SK-N-SH (cell line): ENCODE measurements around the gene ZNF143. TPM values are rescaled to one million over a fixed set of nuclear protein-coding genes. Genes with fewer than 3 reads are reported as not detected.

Experiments
- CTCF ChIA-PET: fragments of 300-600, 350-600 bp; formaldehyde crosslinking; extraction: SDS; loops from one replicate; lab custom pipeline; 2021; lab: Yijun Ruan, JAX
- POLR2A ChIA-PET: fragments of 350-600 bp; sonication (Branson Sonifier 250); formaldehyde crosslinking; extraction: SDS; loops from one replicate; lab custom pipeline; 2020; ENCODE audit warnings: antibody characterized with exemption, inconsistent platforms; lab: Yijun Ruan, JAX
- DNase-seq: peaks from one replicate; pipeline ENCODE4 v3.0.0; 2012
- H2AFZ ChIP-seq: fragments of 200-600 bp; sonication (generic); 2 replicates; pipeline ENCODE4 v1.8.1; 2016; ENCODE audit warnings: antibody characterized with exemption, mild to moderate bottlenecking, low read depth
- H3F3A ChIP-seq: fragments of 200-600 bp; sonication (generic); replicated peaks from 2 replicates; pipeline ENCODE3; 2016; ENCODE audit warnings: antibody characterized with exemption, mild to moderate bottlenecking; ENCODE audit not compliant: insufficient read depth
- H3K27ac ChIP-seq, 2 experiments: fragments of 200-500 bp in 1 of 2; fragments of 200-600 bp in 1 of 2; sonication (Bioruptor generic) in 1 of 2; sonication (generic), shearing (Covaris generic) in 1 of 2; 2 replicates each; pipeline versions ENCODE4 v1.5.1 to v1.6.1; 2014 to 2016; ENCODE audit warnings: low read depth in 2 of 2, inconsistent platforms in 1 of 2, low read length in 1 of 2, mild to moderate bottlenecking in 1 of 2, mixed read lengths in 1 of 2
- H3K27me3 ChIP-seq: fragments of 200-600 bp; sonication (generic), shearing (Covaris generic); 2 replicates; pipeline ENCODE4 v1.6.1; 2016; ENCODE audit warnings: mixed run types; ENCODE audit not compliant: insufficient read depth
- H3K36me3 ChIP-seq, 2 experiments: fragments of 200-500 bp in 1 of 2; fragments of 200-600 bp in 1 of 2; sonication (Bioruptor generic) in 1 of 2; sonication (generic) in 1 of 2; replicated peaks in 1 of 2; 2 replicates each; pipeline versions ENCODE3 to v1.5.1; 2014 to 2016; ENCODE audit warnings: low read length in 1 of 2, mild to moderate bottlenecking in 1 of 2; ENCODE audit not compliant: insufficient read depth in 2 of 2, control insufficient read depth in 1 of 2
- H3K4me1 ChIP-seq, 2 experiments: fragments of 200-500 bp in 1 of 2; fragments of 200-600 bp in 1 of 2; sonication (Bioruptor generic) in 1 of 2; sonication (generic), shearing (Covaris generic) in 1 of 2; 2 replicates each; pipeline versions ENCODE4 v1.5.1 to v1.6.1; 2014 to 2016; ENCODE audit warnings: low read depth in 1 of 2, low read length in 1 of 2, mixed run types in 1 of 2; ENCODE audit not compliant: insufficient read depth in 2 of 2, control insufficient read depth in 1 of 2
- H3K4me2 ChIP-seq: fragments of 200-600 bp; sonication (generic), shearing (Covaris generic); 2 replicates; pipeline ENCODE4 v1.6.1; 2017; ENCODE audit warnings: mixed run types
- H3K4me3 ChIP-seq, 2 experiments: fragments of 200-500 bp in 1 of 2; fragments of 200-600 bp in 1 of 2; sonication (Bioruptor generic) in 1 of 2; sonication (generic), shearing (Covaris generic) in 1 of 2; 2 replicates each; pipeline versions ENCODE4 v1.5.1 to v1.8.1; 2014 to 2016; ENCODE audit warnings: low read depth in 2 of 2, inconsistent platforms in 1 of 2, low read length in 1 of 2, mild to moderate bottlenecking in 1 of 2, mixed read lengths in 1 of 2, moderate library complexity in 1 of 2
- H3K79me2 ChIP-seq: fragments of 200-600 bp; sonication (generic); 2 replicates; pipeline ENCODE4 v1.8.1; 2017; ENCODE audit warnings: mild to moderate bottlenecking; ENCODE audit not compliant: insufficient read depth
- H3K9ac ChIP-seq: fragments of 200-600 bp; sonication (generic); 2 replicates; pipeline ENCODE4 v1.6.1; 2017; ENCODE audit warnings: mixed run types
- H3K9me2 ChIP-seq: fragments of 200-600 bp; sonication (generic); 2 replicates; pipeline ENCODE4 v1.6.1; 2017; ENCODE audit warnings: mixed run types
- H3K9me3 ChIP-seq: fragments of 200-600 bp; sonication (generic); 2 replicates; pipeline ENCODE4 v1.6.1; 2017; ENCODE audit warnings: mixed run types, mild to moderate bottlenecking, moderate library complexity
- H4K20me1 ChIP-seq: fragments of 200-600 bp; sonication (generic); 2 replicates; pipeline ENCODE4 v1.6.1; 2017; ENCODE audit warnings: mild to moderate bottlenecking, mixed run types; ENCODE audit not compliant: insufficient read depth
- CHD2 ChIP-seq: fragments of 150-350 bp; IDR thresholded peaks from 2 replicates; pipeline ENCODE4 v1.6.1; 2018; ENCODE audit warnings: low read length; ENCODE audit not compliant: partially characterized antibody
- ELF1 ChIP-seq: IDR thresholded peaks from 2 replicates; pipeline ENCODE4 v1.4.0; 2012
- EP300 ChIP-seq, 2 experiments: IDR thresholded peaks; 2 replicates each; pipeline versions ENCODE4 v1.4.0 to v1.6.1; 2012; ENCODE audit warnings: borderline replicate concordance in 1 of 2, low read depth in 1 of 2, low read length in 1 of 2
- EZH2phosphoT487 ChIP-seq: fragments of 200-600 bp; sonication (generic); IDR thresholded peaks from 2 replicates; pipeline ENCODE4 v1.6.1; 2017; ENCODE audit warnings: low read depth, mixed run types, mild to moderate bottlenecking, antibody characterized with exemption, moderate library complexity, borderline replicate concordance
- FOSL2 ChIP-seq: IDR thresholded peaks from 2 replicates; pipeline ENCODE4 v1.4.0; 2012; ENCODE audit warnings: low read depth, mild to moderate bottlenecking, moderate library complexity, borderline replicate concordance
- FOXJ3 ChIP-seq: sonication (generic); formaldehyde crosslinking; IDR thresholded peaks from 2 replicates; pipeline ENCODE4 v1.5.1; 2020; ENCODE audit warnings: mild to moderate bottlenecking, missing genetic modification reagents
- GABPA ChIP-seq: IDR thresholded peaks from 2 replicates; pipeline ENCODE4 v1.4.0; 2012; ENCODE audit warnings: low read depth, mild to moderate bottlenecking
- GATA2 ChIP-seq: sonication (generic); formaldehyde crosslinking; IDR thresholded peaks from 2 replicates; pipeline ENCODE4 v1.5.0; 2020; ENCODE audit warnings: mild to moderate bottlenecking, missing genetic modification reagents
- NFIC ChIP-seq: IDR thresholded peaks from 2 replicates; pipeline ENCODE4 v1.4.0; 2012; ENCODE audit warnings: borderline replicate concordance
- NRF1 ChIP-seq: IDR thresholded peaks from 2 replicates; pipeline ENCODE4 v1.6.1; 2012; ENCODE audit warnings: low read depth, mild to moderate bottlenecking, low read length
- POLR2AphosphoS5 ChIP-seq: IDR thresholded peaks from 2 replicates; pipeline ENCODE4 v1.6.1; 2012; ENCODE audit warnings: low read depth, low read length
- RAD21 ChIP-seq: IDR thresholded peaks from 2 replicates; pipeline ENCODE4 v1.6.1; 2012; ENCODE audit warnings: mild to moderate bottlenecking, low read length
- RCOR1 ChIP-seq: fragments of 150-350 bp; IDR thresholded peaks from 2 replicates; pipeline ENCODE4 v1.6.1; 2017; ENCODE audit warnings: antibody characterized with exemption, low read length
- RFX5 ChIP-seq: IDR thresholded peaks from 2 replicates; pipeline ENCODE4 v1.6.1; 2012; ENCODE audit warnings: mild to moderate bottlenecking, improper control_type of control experiment, low read length
- RXRA ChIP-seq: IDR thresholded peaks from 2 replicates; pipeline ENCODE4 v1.4.0; 2012; ENCODE audit warnings: low read depth, mild to moderate bottlenecking, borderline replicate concordance
- SIN3A ChIP-seq: IDR thresholded peaks from 2 replicates; pipeline ENCODE4 v1.6.1; 2012; ENCODE audit warnings: low read depth, mild to moderate bottlenecking, low read length, moderate library complexity, borderline replicate concordance
- SMC3 ChIP-seq: IDR thresholded peaks from 2 replicates; pipeline ENCODE4 v1.6.1; 2012; ENCODE audit warnings: low read depth, low read length, improper control_type of control experiment
- TAF1 ChIP-seq: IDR thresholded peaks from 2 replicates; pipeline ENCODE4 v1.6.1; 2012; ENCODE audit warnings: low read depth, mild to moderate bottlenecking, low read length, moderate library complexity, borderline replicate concordance
- YY1 ChIP-seq: IDR thresholded peaks from 2 replicates; pipeline ENCODE4 v1.4.0; 2012; ENCODE audit warnings: low read depth, mild to moderate bottlenecking
- ZBTB33 ChIP-seq: IDR thresholded peaks from 2 replicates; pipeline ENCODE4 v1.4.0; 2012; ENCODE audit warnings: low read depth, borderline replicate concordance
- WGBS: methylation state at CpG from one replicate; pipeline ENCODE4 v1.1.6; 2017; ENCODE audit warnings: low lambda C conversion rate; 5-methylcytosine and 5-hydroxymethylcytosine counted together
- polyA plus RNA-seq, 3 experiments: library from polyadenylated mRNA; depleted of rRNA; stranded (reverse); fragments of >200 nt; gene quantifications; 2 replicates each; pipeline ENCODE4 v1.2.3, GENCODE V29; 2012
- TF ChIP-seq, protein P1 (sequence below): IDR thresholded peaks from 2 replicates; pipeline ENCODE4 v1.4.0; 2012; ENCODE audit warnings: low read depth
- TF ChIP-seq, protein P2 (sequence below): IDR thresholded peaks from 2 replicates; pipeline ENCODE4 v1.4.0; 2012; ENCODE audit warnings: low read depth, borderline replicate concordance

Gene ZNF143
- polyA plus RNA-seq, 1 of the 3 experiments (the other 2 are of a cell fraction) = 11.3 TPM

- no peaks in the 10 kb centered on the region for H4K20me1 ChIP-seq
- no peak overlapping the region for H3K27ac ChIP-seq
- no peaks in the 10 kb centered on the region for H3K9me3 ChIP-seq
- peaks cover 27% of the 10 kb centered on the region for H3F3A ChIP-seq
- H3K27me3 ChIP-seq = no peaks in the 10 kb centered on the region
- TF ChIP-seq YY1 (no peak), GATA2 (CRISPR knock-in tag) (no peak), RCOR1 (no peak), FOSL2 (no peak), GABPA (no peak), SIN3A (no peak)
- TF ChIP-seq, protein P1, sequence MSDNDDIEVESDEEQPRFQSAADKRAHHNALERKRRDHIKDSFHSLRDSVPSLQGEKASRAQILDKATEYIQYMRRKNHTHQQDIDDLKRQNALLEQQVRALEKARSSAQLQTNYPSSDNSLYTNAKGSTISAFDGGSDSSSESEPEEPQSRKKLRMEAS = no peak
- TF ChIP-seq, protein P2, sequence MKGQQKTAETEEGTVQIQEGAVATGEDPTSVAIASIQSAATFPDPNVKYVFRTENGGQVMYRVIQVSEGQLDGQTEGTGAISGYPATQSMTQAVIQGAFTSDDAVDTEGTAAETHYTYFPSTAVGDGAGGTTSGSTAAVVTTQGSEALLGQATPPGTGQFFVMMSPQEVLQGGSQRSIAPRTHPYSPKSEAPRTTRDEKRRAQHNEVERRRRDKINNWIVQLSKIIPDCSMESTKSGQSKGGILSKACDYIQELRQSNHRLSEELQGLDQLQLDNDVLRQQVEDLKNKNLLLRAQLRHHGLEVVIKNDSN = no peak
- no peak overlapping the region for H3K9ac ChIP-seq
- H3K36me3 ChIP-seq = peaks cover 0 to 3% of the 10 kb centered on the region in 2 experiments
- peaks cover 7 to 29% of the 10 kb centered on the region in 2 experiments; a peak in 3 of 4 replicates for H3K4me1 ChIP-seq
- H3K79me2 ChIP-seq = no peaks in the 10 kb centered on the region
- no peak overlapping the region for H3K4me3 ChIP-seq
- H3K4me2 ChIP-seq = no peak overlapping the region
- no peak for DNase-seq
- CTCF ChIA-PET = interaction anchor here (1.1 kb wide), 1 partner anchor 82 kb away, joined by 4 read pairs; no protein-coding TSS in a partner anchor
- no peaks in the 10 kb centered on the region for H3K9me2 ChIP-seq
- H2AFZ ChIP-seq = no peak overlapping the region
- POLR2A ChIA-PET = no interaction called here
- 100% methylated on average over 5 of the region's 8 CpGs for WGBS
Measured at GRCh38 chr11:9530901-9531625, 70.3 kb downstream of the ZNF143 start.

GRCh38 chr11:9533058-9533457 lies 72.2 kb downstream of the ZNF143 start:
- H3K27me3 ChIP-seq = no peaks in the 10 kb centered on the region
- ChIA-PET CTCF (interaction anchor here (0.7 kb wide), 1 partner anchor 44 kb away, joined by 3 read pairs; no protein-coding TSS in a partner anchor), POLR2A (no interaction called here)
- H3K4me2 ChIP-seq = no peak overlapping the region
- WGBS = 96% methylated on average over 9 of the region's 9 CpGs
- H2AFZ ChIP-seq = no peak overlapping the region
- H3K4me1 ChIP-seq = peaks cover 7 to 15% of the 10 kb centered on the region in 2 experiments; a peak in 2 of 4 replicates
- DNase-seq = no peak
- no peak overlapping the region for H3K9ac ChIP-seq
- H3K9me3 ChIP-seq = no peaks in the 10 kb centered on the region
- no peak overlapping the region for H3K4me3 ChIP-seq
- H3K79me2 ChIP-seq = no peaks in the 10 kb centered on the region
- H3K9me2 ChIP-seq = no peaks in the 10 kb centered on the region
- no peaks in the 10 kb centered on the region for H4K20me1 ChIP-seq
- TF ChIP-seq FOSL2 = no peak
- no peak for TF ChIP-seq GABPA
- TF ChIP-seq, protein P1 = no peak
- TF ChIP-seq POLR2AphosphoS5 = no peak
- TF ChIP-seq EZH2phosphoT487 = no peak
- no peak for TF ChIP-seq RFX5
- no peak for TF ChIP-seq ZBTB33
- TF ChIP-seq TAF1 = no peak
- no peak for TF ChIP-seq NFIC
- TF ChIP-seq RAD21 = no peak
- TF ChIP-seq ELF1 = no peak
- no peak for TF ChIP-seq EP300 (IDR thresholded peaks at IDR 0.05; ENCODE audit: borderline replicate concordance in 1 of 2, low read depth in 1 of 2, low read length in 1 of 2)
- TF ChIP-seq CHD2 = no peak
- TF ChIP-seq, protein P2 = no peak
- TF ChIP-seq SMC3 = no peak
- no peak for TF ChIP-seq RXRA
- no peak for TF ChIP-seq FOXJ3 (CRISPR knock-in tag)
- no peak for TF ChIP-seq NRF1
- no peak overlapping the region for H3K27ac ChIP-seq
- peaks cover 8% of the 10 kb centered on the region for H3F3A ChIP-seq
- no peaks in the 10 kb centered on the region for H3K36me3 ChIP-seq
